IMR-90 (cell line): ENCODE measurements around the gene WBP1L.

Source experiments
- BHLHE40 ChIP-seq: fragments of 150-350 bp; IDR thresholded peaks from 2 replicates; pipeline ENCODE4 v1.6.1; 2016; ENCODE audit warnings: mild to moderate bottlenecking, low read depth, low read length
- CEBPB ChIP-seq: IDR thresholded peaks from 2 replicates; pipeline ENCODE4 v1.6.1; 2012; ENCODE audit warnings: low read depth, low read length, improper control_type of control experiment
- FOS ChIP-seq: fragments of 150-350 bp; IDR thresholded peaks from 2 replicates; pipeline ENCODE4 v1.6.1; 2016; ENCODE audit warnings: low read depth, low read length
- MAFK ChIP-seq: IDR thresholded peaks from 2 replicates; pipeline ENCODE4 v1.6.1; 2012; ENCODE audit warnings: low read depth, low read length, improper control_type of control experiment
- MAZ ChIP-seq: IDR thresholded peaks from 2 replicates; pipeline ENCODE4 v1.6.1; 2012; ENCODE audit warnings: low read depth, mild to moderate bottlenecking, low read length, improper control_type of control experiment, moderate library complexity, borderline replicate concordance
- POLR2A ChIP-seq: IDR thresholded peaks from 2 replicates; pipeline ENCODE4 v1.6.1; 2012; ENCODE audit warnings: mild to moderate bottlenecking, low read depth, low read length
- RAD21 ChIP-seq: IDR thresholded peaks from 2 replicates; pipeline ENCODE4 v1.6.1; 2012; ENCODE audit warnings: low read length, improper control_type of control experiment
- RCOR1 ChIP-seq: IDR thresholded peaks from 2 replicates; pipeline ENCODE4 v1.6.1; 2012; ENCODE audit warnings: mild to moderate bottlenecking, low read length, improper control_type of control experiment; ENCODE audit not compliant: insufficient replicate concordance
- TF ChIP-seq, protein P1 (sequence below): conservative IDR thresholded peaks from 2 replicates; pipeline ENCODE4 v1.5.1; 2012; ENCODE audit warnings: mild to moderate bottlenecking, low read depth, low read length, improper control_type of control experiment

DNA sequence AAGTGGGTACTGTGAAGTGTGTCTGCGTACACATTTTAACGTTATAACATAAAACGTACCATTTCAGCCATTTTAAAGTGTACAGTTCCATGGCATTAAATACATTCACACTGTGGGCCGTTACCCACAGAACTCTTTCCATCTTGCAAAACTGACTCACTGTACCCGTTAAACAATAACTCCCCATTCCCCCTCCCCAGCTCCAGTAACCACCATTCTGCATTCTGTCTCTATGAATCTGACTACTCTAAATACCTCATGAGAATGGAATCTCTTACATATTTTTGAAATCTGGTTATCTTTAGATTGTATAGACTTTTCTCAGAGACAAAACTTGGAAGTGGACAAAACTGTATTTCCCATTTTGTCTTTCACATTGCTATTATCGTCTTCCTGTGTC is 38.8 kb upstream of the WBP1L start:
- TF ChIP-seq POLR2A (no peak), MAFK (no peak), MAZ (no peak), BHLHE40 (no peak), RAD21 (no peak), RCOR1 (no peak), CEBPB (no peak), FOS (no peak)
- TF ChIP-seq, protein P1, sequence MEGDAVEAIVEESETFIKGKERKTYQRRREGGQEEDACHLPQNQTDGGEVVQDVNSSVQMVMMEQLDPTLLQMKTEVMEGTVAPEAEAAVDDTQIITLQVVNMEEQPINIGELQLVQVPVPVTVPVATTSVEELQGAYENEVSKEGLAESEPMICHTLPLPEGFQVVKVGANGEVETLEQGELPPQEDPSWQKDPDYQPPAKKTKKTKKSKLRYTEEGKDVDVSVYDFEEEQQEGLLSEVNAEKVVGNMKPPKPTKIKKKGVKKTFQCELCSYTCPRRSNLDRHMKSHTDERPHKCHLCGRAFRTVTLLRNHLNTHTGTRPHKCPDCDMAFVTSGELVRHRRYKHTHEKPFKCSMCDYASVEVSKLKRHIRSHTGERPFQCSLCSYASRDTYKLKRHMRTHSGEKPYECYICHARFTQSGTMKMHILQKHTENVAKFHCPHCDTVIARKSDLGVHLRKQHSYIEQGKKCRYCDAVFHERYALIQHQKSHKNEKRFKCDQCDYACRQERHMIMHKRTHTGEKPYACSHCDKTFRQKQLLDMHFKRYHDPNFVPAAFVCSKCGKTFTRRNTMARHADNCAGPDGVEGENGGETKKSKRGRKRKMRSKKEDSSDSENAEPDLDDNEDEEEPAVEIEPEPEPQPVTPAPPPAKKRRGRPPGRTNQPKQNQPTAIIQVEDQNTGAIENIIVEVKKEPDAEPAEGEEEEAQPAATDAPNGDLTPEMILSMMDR: no peak
